GM12873 (cell line): ENCODE results near the gene SNN.

Source experiments
- TF ChIP-seq, protein P1 (sequence below): IDR thresholded peaks from 2 replicates; pipeline ENCODE4 v1.5.1; 2012; ENCODE audit warnings: low read depth, mild to moderate bottlenecking, moderate library complexity, low read length, control low read depth; ENCODE audit not compliant: insufficient read depth; ENCODE audit errors: missing control alignments

Gene SNN

DNA sequence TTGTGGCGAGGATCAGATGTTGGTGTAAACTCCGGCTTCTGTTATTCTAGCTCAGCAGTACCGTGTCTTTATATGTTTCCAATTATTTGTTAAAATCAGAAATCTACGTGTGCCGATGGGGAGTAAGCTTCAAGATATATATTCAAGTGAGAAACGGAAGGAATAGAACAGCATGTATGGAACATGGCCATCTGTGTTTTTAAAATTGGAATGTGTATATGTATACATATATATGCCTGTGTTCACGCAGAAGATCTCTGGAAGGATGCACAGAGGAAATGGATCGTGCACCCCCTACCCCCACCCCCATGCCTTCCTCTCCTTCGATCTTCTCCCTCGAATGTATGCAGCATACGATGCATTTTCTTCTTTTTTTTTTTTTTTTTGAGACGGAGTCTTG, 7.7 kb upstream of the SNN start:
- TF ChIP-seq, protein P1, sequence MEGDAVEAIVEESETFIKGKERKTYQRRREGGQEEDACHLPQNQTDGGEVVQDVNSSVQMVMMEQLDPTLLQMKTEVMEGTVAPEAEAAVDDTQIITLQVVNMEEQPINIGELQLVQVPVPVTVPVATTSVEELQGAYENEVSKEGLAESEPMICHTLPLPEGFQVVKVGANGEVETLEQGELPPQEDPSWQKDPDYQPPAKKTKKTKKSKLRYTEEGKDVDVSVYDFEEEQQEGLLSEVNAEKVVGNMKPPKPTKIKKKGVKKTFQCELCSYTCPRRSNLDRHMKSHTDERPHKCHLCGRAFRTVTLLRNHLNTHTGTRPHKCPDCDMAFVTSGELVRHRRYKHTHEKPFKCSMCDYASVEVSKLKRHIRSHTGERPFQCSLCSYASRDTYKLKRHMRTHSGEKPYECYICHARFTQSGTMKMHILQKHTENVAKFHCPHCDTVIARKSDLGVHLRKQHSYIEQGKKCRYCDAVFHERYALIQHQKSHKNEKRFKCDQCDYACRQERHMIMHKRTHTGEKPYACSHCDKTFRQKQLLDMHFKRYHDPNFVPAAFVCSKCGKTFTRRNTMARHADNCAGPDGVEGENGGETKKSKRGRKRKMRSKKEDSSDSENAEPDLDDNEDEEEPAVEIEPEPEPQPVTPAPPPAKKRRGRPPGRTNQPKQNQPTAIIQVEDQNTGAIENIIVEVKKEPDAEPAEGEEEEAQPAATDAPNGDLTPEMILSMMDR, result no peak

DNA sequence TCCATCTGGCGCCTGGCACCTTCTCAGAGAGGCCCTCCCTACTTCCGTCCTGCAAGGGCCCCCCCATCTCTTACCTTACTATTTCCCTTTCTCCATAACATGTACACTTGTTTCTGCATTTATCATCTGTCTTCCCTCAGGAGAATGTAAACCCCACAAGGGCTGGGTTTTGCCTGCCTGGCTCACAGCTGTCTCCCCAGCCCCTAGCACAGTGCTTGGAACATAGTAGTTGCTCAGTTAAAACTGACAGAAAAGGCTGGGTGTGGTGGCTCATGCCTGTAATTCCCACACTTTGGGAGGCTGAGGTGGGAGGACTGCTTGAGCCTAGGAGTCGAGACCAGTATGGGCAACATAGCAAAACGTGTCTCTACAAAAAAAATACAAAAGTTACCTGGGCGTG, 5.7 kb upstream of the SNN start:
- TF ChIP-seq, protein P1, result no peak

DNA sequence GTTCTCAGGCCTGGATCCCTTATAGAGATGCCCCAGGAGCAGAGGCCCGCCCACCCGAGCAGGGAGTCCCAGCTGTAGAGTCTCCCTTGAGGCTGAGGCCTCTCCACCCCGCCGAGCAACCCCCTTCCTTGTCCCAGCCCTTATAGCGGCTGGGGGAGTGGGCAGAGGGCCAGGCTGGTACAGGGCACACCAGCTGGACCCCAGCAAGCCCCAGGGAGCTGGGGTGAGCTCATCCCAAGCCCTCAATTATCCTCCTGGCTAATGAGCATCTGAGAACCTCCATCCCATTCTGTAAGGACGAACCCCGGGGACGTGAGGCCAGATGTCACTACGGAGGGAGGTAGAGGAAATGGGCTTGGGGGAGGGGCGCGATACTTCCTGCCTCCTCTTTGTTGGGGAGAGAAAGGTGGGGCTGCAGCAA, 3.2 kb upstream of the SNN start:
- TF ChIP-seq, protein P1, result no peak

DNA sequence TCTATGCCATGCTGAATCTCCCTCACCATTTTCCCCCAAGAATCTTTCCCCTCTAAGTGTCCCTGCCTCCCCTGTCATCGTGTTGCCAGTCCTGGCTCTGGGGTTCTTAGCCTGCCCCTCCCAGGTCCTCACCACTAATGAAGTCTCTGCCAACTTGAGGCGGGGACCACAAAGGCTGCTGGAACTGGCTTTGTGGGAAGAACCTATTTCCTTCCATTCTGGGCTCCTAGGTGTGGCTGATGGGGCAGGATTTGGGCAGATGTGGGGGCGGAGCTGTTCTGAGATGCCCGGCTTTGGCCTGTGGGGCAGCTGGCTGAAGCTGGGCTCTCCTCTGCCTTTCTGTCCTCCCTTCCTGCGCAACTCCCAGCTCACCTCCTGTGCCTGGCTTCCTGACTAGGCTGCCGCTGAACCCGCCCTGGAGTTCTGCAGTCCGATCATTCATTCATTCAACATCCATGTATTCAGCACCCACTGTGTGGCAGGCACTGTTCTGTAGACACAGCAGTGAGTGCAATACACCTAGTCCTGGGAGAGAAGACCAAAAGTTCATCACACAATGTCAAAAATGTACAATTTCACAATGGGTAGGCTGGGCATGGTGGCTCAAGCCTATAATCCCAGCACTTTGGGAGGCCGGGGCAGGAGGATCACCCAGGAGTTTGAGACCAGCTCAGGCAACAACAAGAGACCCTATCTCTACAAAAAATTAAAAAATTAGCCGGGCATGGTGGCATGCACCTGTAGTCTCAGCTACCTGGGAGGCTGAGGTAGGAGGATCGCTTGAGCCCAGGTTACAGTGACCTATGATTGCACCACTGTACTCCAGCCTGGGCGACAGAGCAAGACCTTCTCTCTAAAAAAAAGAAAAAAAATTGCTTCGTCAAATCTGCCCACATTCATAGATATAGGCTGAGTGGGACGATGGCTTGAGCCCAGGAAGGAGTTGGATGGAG, 1.9 kb upstream of the SNN start:
- TF ChIP-seq, protein P1, result no peak

DNA sequence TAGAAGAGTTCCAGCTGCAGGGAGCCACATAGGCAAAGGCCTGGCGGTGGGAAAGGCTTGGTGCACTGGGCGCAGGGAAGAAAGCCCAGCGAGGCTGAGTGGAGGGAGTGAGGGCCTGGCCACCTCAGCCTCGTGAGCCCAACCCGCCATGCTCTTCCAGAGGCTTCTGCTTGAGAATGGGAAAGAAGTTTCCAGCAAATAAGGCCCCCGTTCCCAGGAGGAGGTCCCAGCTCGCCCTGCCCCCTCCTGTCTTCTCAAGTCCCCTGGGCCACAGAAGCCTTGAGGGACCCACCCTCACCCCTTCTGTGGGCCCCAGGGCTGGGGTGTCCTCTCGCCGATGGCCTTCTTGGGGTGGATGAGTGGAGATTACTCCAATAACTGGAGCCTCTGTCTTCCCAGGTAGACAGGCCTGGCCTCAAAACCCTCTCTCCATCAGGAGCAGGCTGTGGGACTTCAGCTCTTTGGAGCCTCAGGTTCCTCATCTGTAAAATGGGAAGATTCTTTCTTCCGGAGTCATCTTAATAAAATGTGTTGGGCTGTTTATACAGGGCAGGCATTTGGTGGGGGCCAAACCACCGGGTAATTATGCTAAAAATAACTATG, 933 bp upstream of the SNN start:
- TF ChIP-seq, protein P1, result no peak

DNA sequence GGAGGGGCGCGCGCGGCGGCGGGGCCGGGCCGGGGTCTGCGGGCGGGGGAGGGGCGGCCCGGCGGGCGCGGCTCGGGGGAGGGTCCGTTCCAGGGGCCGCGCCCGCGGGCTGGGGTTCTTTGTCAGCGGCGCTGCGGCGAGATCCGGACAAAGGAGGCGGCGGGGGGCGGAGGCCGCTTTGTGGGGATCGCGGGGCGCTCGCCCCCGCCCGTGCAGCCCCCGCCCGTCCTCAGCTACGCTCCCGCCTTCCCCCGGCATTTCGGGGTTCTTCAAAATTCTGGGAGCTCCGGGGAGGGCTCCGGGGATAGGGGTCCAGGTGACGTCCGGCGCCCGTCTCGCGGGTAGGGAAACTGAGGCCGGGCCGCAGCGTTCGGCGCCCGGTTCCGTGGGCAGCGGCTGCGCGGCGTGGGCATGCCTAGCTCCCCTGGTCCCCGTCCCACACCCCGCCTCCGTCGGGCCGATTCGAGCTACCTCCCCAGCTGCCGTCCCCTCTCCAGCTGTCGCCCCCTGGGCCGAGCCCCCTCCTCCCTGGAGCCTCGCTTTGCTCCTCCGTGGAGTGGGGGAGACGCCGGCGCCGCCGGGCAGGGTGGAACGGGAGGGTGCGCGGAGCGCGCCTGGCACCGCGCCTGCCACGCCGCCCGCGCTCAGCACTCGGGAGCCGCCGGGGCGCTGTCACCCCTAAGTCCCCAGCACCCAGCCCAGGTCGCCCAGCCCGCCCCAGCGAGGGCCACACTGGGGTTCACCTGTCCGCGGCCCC, 546 bp downstream of the SNN start:
- TF ChIP-seq, protein P1, result no peak
